ENCODE results near the gene CFAP92.

CFAP92 gene

DNA sequence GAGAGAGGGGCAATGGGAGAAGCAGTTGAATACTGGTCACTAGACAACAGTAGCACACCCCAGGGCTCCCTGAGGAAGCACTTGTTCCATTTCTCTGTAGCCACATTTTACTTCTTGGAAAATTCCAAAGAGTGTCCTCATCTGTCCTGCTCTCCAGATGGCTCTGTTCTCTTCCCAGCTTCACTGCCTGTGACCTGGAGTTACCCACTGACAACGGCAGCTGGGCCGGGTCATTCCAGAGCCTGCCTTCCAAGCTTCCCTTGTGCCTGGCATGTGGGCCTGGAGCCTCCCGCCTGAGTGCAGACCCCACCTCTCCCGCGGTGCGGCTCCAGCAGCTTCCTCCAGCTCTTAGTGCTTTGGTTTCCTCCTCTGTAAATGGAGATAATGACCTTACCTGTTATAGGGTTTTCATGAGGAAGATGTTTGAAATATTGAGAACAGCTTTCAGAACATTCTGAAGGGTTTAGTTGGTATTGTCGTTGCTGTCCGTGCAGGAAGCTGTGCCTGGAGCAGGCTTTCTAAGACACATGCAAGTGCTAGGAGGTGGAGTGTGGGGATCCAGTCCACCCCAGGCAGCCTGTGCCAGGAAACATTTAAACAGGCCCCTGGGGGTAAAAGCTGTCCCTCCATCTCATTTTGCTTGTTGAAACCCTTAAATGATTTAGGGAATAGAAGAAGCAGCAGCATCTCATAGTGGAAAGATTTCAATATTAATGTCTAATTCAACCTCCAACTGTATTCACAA, 32.0 kb upstream of the CFAP92 start:
- no peak for DNase-seq

DNA sequence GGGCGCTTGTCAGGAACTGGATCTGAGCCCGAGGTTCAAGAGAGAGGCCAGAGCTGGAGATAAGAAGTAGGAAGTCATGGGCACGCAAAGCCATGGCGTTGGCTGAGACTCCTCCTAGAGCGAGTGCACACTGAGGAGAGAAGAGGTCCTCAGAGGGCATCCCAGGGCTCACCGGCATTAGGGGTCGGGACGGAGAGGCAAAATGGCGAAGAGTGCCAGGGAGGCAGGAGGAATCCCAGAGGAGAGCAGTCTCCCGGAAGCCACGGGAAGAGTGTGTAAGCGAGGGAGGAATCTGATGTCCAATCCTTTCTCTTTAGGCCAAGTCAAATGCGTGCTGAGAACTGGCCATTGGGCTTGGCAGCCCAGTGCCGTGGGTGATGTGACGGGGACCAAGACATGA, 31.2 kb upstream of the CFAP92 start:
- DNase-seq: no peak

DNA sequence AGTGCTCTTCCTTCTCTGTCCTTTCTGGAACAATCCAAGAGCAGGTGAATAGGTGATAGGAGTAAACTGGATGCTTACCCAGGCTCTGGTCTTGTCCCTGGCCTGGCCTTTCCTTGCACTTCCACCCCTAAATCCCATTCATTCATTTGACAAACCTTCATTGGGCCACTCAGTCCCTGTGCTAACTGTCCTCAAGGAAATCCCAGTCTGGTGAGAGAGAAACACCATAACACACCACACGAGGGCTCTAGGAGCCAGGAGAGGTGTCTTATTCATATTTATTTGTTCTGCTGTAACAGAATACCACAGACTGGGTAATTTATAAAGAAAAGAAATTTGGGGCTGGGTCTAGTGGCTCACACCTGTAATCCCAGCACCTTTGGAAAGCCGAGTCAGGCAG, 30.0 kb upstream of the CFAP92 start:
- peak; percentile 8 to 59 for DNase-seq

DNA sequence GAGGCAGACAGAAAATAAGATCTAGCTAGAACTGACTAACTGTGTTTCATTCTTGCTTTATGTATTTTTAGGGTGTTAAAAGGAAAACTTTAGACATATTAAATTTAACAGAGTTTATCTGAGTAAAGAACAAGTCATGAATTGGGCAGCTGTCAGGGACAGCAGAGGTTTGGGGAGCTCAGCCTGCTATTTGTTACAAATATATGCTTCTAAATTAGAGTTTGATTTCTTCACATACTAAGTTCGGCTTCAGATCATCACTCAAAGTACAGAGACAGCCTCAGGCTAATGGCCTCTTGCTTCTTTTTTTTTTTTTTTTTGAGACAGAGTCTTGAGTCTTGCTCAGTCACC, 29.1 kb upstream of the CFAP92 start:
- no peak for DNase-seq

DNA sequence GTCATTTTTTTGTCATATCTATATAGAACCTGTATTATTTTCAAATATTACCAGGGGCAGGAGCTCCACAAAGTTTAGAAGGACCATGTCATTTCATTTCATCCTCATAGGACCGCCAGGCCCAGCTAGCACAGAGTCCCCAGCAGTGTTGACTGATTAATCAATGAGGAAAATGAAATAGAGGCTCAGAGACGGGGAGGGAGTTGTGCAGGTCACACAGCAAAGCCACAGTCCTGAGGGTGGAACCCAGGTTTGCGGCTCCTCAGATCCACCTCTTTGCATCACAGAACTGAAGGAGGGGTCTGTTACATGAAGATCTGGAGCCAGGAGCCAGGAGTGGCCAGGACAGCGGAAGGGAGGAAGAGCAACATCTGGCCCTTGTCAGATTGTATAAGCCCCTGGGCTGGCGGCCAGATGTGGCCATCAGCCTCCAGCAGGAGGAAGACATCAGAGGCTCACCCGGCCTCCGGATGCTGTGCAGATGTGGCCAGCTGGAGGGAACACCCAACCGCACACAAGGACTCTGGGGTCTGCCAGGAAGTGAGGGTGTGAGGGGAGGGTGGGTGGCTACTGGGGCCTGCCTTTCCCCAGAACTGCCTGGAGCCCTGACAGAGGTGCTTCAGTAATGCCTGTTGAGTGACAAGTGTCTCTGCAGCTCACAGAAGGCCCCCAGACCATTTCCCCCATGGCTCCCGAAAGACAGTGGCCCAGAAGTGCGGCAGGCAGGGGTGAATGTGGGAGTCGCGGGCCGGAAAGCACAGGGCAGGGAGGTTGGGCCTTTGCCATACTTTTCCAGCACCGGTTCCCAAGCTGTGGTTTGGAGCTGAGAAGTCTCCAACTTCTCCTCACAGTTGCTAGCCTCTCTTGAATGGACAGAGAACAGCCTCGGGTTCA, 28.5 kb upstream of the CFAP92 start:
- DNase-seq: no peak

DNA sequence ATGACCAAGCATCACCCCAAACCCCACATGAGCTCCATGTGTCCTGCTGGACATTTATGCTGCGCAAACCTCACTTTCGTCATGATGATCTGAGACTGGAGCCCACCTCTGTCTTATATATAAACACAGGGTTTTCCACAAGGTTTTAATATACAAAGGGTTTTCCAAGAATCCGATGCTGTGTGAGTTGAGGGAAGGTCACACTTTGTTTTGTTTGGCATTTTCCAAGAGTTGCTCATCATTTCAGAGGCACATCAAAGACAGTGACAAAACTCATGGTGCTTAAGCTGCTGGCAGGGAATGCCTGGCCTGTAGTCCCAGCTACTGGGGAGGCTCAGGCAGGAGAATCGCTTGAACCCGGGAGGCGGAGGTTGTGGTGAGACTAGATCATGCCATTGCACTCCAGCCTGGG, 27.3 kb upstream of the CFAP92 start:
- no peak for DNase-seq

DNA sequence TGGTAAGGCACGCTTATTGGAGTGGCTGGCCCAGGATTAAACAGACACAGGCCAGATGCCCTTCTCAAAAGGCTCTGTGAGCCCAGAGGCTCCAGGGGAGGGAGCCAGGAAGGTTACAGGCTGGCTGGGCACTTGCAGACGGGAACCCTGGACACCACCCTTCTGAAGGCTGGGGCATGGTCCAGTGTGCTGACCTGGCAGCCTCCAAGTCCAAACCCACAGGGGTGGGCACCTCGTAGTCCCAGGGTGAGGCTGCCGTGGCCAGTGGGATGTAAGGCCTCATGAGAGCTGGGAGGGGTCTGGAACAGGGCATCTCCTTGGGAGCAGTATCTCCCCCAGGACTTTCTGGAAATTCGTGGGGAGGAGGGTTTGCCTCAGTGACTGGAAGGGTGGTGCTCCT, 26.8 kb upstream of the CFAP92 start:
- no peak for DNase-seq

DNA sequence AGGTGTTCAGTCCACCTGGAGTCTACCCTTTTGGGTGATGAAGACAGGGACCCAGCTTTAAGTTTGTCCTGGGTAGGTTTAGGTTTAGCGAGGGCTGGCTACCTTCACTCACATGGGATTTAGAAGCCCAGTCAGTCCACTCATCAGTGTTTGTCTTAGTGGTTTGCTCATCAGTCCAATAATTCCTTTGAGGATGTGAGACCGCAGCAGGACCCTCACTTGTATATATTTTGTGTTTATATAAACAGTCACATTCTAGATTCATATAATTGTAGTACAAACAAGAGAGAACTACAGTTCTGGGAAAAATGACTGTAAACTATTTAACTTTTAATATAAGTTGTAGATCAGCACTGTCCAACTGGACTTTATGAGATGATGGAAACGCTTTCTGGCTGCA, 25.4 kb upstream of the CFAP92 start:
- no peak for DNase-seq

DNA sequence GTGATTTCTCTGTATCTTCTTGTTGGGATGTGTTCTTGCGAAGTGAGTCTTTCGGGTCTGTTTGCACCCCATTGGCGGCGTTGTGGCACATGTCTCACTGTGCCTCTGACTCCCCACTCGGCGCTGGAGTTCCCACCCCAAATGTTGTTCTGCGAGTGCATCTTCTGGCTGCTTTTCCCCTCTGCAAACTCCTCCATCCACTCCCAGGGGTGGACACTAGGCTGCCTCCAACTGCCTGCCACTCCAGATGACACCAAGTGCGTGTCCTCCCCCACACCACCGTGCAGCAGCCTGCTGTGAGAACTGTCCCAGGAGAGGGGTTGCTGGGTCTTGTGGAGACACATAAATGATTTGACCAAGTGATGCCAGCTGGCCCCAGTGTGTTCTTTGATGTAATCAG, 24.9 kb upstream of the CFAP92 start:
- DNase-seq: no peak

DNA sequence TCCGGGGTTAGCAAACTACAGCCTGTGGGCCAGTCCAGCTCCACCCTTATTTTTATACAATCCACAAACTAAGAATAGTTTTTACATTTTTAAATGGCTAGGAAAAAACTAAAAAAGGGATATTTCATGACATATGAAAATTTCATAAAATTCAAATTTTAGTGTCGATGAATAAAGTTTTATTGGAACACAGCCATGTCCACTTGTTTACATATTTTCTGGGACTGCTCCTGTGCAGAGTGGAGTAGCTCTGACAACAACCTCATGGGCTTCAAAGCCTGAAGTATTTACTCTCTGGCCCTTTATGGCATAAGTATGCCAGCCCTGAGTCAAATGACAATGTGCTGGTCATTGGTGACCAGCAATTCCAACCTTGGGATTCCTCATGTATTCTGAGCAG, 24.4 kb upstream of the CFAP92 start:
- no peak for DNase-seq

DNA sequence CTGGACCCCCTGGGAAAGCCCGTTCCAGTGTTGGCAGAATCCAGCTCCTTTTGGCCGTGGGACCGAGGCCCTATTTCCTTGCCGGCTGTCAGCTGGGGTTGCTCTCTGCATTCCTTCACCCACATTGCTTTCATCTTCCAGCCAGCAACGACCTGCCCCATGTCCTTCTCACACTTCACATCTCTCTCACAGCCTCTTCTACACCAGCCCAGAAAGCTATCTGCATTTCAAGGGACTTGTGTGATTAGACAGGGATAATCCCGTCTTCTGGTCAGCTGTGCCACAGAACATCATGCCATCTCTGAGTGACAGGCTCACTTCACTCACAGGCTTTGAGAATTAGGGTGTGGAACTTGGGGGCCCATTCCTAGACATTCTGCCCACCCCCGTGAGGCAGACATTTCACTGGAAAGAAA, 23.6 kb upstream of the CFAP92 start:
- no peak for DNase-seq

DNA sequence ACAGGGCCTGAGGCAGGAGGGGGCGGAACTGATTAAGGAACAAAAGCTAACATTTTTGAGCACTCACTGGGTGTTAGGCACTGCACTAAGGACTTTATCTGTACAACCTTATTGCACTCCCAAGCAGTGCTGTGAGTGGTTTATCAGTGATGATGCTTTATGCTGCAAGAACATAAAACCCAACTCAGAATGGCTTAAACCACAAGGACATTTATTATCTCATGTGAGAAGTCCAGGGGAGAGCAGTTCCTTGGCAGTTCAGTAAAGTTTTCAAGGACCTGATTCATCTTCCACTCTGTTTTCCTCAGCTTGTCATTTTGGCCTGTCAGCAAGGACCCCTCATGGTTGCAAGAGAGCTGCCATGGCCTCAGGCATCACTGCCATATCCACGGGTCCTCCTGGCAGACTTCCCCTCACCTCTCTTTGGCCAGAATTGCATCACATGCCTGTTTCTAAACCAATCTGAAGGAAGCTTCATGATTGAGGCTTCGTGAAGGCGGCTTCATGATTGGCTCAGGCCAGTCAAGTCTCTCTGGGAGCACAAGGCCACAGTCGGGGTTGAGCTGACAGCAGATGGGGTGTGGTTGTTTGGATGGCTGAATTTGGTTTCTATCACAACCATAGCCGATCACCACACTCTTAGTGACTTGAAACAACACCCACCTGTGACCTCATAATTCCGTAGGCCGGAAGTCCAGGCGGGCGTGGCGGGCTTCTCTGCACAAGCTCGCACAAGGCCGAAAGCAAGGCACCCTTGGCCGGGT, 23.0 kb upstream of the CFAP92 start:
- peak in 1 of 2 experiments; percentile 16 for DNase-seq

DNA sequence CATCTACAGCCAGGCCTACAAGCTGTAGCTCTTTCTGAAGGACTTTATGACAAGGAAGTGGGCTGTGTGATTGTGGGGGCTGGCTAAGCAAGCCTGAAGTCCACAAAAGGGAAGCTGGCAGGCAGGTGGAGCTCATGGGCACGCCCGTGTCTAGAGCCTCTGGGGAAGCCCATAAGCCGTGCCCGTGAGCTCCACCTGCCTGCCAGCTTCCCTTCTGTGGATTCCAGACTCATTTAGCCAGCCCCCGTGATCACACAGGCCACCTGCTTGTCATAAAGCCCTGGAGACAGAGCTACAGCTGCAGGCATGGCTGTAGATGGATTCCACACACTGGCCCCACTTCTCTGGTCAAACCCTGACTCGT, 22.5 kb upstream of the CFAP92 start:
- DNase-seq: peak; percentile 92 to 96

DNA sequence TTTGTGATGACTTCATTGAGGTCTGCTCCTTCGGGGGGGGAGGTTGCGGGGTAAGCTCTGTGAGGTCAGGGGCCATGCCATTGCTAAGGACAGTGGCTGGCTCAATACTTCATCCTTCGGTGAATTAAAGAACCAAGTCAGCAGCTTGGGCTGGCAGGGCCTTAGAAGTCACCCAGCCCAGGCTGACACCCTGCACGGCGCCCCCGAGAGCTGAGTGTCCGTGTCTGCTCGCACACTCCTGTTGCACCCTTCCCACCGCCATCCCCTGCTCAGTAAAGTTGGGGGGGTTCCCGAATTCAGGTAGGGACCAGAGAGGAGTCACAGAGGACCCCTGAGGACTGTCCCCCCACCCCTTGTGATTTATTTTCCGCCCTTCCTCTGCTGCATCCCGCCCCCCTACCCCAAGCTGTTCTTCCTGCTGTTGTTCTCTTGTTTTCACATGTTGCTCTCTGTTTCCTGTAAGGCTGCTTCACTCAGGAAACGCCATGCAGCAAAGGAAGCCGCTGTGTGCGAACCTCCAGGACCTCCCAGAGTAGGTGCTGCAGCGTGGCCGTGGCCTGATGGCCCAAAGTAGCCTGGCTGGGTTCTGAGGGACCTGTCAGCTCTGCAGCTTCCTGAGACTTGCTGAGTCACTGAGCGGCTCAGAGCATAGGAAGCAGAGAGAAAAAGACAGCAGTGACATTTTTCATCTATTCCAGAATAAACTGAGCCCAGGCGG, 21.7 kb upstream of the CFAP92 start:
- no peak for DNase-seq

DNA sequence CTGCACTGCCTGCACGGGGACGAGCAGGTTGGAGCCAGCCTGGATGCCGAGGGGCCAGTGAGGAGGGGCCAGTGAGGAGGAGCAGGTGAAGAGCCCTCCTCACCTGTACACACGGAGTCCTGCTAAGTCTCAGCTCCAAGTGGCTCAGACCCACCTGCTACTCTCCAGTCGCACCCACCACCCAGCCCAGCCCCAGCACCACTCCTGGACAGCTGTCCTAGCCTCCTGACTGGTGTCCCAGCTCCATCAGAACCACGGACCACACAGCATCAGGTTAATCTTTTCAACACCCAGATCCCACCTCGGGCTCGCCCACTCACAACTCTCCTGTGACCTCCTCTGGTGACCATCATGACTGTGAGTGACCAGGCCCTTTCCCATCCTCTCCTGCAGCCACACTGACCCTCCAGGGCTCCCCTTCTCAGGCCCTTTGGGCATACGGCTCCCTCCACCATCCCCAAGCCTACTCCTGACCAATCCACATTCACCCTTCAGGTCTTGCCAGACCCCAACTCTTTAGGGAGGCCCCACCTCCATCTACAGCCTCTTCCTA, 21.0 kb upstream of the CFAP92 start:
- no peak for DNase-seq

DNA sequence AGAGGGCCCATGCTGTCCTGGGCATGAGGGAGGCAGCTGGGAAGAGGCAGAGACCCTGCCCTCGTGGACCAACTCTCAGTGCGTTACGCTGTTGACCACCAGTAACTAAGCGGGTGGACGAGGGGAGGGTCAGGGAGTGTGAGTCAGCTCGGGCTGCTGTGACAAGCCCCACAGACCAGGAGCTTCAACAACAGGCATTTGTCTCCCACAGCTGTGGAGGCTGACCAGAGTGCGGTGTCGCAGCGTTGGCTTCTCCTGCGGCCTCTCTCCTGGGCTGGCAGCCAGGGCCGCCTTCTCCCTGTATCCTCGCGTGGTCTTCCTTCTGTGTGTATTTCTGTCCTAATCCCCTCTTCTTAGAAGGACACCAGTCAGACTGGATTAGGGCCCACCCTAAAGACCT, 20.3 kb upstream of the CFAP92 start:
- no peak for DNase-seq

DNA sequence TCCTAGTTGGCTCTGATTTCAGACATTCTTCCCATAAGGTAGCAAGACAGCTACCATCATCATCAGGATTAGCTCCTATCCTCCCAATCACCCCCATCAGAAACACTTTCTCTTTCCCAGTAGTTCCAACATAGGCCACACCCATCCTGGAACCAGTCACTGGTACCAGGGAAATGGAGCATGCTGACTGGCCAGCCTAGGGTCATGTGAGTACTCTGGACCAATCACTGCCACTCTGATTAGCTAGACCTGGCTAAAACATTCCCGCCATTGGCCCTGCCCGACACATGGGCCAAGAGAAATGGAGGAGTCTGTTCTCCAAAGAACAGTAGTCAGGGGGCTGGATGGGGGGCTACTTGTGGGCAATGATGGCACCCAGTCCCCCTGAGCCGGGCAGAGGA, 19.6 kb upstream of the CFAP92 start:
- DNase-seq: no peak

DNA sequence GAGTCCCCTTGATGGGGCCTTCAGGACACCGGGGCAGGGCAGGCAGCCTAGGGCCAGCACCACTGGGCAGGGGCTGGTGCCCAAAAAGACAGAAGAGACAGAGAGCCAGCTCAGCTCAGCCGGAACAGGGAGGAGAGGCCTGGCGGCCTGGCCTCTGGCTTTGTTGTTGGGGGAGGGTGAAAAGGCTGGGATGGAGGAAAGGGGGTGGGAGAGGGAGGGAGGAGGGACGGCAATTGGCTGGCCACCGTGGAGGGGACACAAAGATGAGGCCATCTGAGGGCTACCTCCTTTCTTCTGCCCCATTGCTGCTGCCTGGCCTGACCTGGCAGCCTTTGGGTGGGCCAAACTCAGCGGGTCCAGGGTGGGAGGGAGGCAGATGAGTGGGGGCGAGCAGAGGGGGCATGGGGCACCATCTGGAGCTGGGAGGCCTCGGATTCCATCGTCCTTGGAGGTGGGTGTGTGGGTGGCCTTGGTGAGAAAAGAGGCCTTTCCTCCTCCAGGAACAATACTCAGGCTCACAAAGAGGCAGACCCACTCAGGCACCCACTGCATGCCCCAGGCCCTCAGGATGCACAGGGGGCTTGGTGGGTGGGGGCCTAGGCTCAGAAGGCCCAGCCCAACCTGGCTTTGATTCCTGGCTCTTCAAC, 16.6 kb upstream of the CFAP92 start:
- no peak for DNase-seq

DNA sequence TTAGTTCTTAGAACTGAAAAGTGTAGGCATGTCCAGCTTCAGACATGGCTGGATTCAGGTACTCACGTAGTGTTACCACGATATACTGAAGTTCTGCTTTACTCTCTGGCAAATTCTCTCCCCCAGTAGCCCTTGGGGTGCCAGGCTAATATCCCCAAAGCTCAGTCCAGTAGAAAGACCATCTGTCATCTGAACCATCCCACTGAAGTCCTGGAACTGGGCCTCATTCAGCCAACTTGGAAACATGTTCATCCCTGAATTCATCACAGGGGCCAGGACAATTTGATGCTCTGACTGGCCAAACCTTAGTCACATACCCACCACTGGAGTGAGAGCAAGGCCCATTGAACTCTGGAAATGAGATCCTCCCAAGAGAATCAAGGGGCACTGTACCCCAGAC, 15.4 kb upstream of the CFAP92 start:
- no peak for DNase-seq

DNA sequence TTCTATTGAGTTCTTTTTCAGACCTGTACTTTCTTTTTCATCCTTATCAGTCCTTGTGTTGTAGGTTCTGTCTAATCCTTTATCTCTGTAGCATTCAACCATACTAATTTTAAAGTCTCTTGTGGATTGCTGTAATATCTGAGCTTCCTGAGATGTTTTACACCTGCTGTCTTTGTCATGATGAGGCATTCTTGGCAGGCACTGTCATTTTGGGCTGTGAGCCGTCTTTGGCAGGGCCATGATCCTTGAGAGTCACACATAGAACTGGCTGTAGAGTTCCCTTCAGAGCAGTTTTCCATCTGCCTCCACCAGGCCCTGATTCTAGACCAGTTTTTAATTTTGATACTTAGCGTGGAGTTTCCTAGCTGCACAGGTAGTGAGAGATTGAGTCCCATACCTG, 13.9 kb upstream of the CFAP92 start:
- DNase-seq: no peak

DNA sequence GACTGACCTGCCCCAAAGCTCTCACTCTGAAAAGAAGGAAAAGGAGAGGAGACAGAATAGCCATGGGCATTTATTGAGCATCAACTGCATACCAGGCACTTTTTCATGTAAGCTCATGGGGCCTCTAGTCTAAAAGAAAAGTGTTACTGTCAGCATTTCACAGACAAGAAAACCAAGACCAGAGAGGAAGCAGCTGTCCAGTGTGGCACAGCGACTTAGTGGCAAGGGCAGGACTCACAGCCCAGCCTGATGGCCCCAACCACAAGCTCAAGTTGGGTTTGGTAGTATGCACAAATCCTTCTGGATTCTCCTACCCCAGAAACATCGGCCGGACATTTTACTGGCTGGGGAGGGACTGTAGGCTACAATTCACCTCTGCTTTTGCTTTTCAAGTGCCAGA, 13.0 kb upstream of the CFAP92 start:
- no peak for DNase-seq

All from NCI-H2081 (cell line).